ENCODE data around the gene ZNF334.

ZNF334 gene

DNA sequence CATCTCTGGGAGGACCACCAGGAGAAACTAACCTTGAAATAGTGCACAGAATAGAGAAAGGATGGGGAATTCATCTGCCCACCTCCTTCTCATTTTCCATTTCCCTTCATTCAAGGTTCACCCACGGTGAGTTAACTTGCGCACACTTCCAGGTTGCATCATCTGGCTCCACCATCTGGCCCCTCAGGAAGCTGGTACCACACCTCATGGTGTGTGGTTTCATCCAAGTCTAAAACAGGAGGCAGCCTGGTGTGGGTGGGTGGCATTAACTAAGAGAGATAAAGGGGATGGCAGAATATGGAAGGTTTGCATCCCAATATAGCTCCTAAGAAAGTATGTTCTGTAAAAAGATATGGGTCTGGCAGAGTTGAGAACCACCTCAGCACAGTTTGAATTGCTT, 3.8 kb downstream of the ZNF334 start:
- H3K4me3 ChIP-seq (ENCODE audit: low read depth, low read length), result no peak overlapping the region
- TF ChIP-seq, protein P1, sequence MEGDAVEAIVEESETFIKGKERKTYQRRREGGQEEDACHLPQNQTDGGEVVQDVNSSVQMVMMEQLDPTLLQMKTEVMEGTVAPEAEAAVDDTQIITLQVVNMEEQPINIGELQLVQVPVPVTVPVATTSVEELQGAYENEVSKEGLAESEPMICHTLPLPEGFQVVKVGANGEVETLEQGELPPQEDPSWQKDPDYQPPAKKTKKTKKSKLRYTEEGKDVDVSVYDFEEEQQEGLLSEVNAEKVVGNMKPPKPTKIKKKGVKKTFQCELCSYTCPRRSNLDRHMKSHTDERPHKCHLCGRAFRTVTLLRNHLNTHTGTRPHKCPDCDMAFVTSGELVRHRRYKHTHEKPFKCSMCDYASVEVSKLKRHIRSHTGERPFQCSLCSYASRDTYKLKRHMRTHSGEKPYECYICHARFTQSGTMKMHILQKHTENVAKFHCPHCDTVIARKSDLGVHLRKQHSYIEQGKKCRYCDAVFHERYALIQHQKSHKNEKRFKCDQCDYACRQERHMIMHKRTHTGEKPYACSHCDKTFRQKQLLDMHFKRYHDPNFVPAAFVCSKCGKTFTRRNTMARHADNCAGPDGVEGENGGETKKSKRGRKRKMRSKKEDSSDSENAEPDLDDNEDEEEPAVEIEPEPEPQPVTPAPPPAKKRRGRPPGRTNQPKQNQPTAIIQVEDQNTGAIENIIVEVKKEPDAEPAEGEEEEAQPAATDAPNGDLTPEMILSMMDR (IDR thresholded peaks at IDR 0.05; ENCODE audit: low read depth, low read length, missing control alignments), result no peak
- no peak for DNase-seq (ENCODE audit: low read depth)

DNA sequence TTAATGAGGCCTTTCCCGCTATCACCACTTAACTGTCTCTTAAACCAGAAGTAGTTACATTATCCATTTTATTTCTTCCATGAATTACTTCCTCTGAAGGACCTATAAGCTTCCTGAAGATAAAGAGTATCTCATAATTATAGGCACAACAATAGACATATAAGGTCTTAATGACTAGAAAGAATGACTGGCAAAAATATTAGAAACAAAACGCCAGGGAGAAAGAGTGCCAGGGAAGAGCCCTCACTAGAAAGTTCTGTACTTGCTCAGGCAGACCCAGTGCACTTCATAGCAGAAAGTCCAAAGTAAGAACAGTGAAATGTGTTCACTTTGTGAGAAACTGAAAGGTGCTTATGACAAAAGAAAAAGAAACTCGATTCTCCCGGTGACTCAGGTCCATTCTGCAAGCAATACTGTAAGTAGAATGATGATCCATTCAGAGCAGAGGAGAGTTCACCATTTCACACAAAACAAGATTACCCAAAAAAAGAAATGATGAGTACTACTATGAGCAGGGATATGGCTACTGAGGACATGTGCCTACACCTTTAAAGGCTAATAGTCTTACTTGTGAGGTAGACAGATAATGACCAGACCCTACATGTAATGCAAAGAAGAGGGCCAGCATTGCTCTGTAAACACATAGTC, 5.5 kb downstream of the ZNF334 start:
- TF ChIP-seq, protein P1 (IDR thresholded peaks at IDR 0.05; ENCODE audit: low read depth, low read length, missing control alignments), result no peak
- no peak for DNase-seq (ENCODE audit: low read depth)
- H3K4me3 ChIP-seq (ENCODE audit: low read depth, low read length), result no peak overlapping the region

- DNase-seq (ENCODE audit: low read depth), result no peak
- TF ChIP-seq, protein P1 (IDR thresholded peaks at IDR 0.05; ENCODE audit: low read depth, low read length, missing control alignments), result no peak
- no peak overlapping the region for H3K4me3 ChIP-seq (ENCODE audit: low read depth, low read length)
These were observed 7.9 kb downstream of the ZNF334 start for GRCh38 chr20:46505506-46505905.

GRCh38 chr20:46501961-46502360, 11.4 kb downstream of the ZNF334 start:
- no peak overlapping the region for H3K4me3 ChIP-seq (ENCODE audit: low read depth, low read length)
- TF ChIP-seq, protein P1 (IDR thresholded peaks at IDR 0.05; ENCODE audit: low read depth, low read length, missing control alignments), result no peak
- DNase-seq (ENCODE audit: low read depth), result no peak

DNA sequence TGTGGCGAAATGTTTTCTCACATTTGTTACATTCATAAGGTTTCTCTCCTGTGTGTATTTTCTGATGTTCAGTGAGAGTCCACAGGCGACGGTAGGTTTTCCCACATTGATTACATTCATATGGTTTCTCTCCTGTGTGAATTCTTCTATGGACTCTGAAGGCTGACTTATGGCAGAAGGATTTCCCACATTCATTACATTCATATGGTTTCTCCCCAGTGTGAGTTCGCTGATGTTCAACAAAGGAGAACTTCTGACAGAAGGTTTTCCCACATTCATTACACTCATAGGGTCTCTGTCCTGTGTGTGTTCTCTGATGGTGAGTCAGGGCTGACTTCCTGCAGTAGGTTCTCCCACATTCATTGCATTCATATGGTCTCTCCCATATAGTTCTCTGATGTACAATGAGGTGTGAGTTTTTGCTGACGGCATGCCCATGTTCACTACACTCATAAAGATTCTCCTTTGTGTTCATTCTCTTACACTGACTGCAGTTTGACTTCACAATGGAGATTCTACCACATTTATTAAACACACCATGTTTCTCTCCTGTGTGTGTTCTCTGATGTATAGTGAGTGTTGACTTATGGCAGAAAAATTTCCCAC, 11.9 kb downstream of the ZNF334 start:
- TF ChIP-seq, protein P1 (IDR thresholded peaks at IDR 0.05; ENCODE audit: low read depth, low read length, missing control alignments), result no peak
- H3K4me3 ChIP-seq (ENCODE audit: low read depth, low read length), result no peak overlapping the region
- DNase-seq (ENCODE audit: low read depth), result no peak

DNA sequence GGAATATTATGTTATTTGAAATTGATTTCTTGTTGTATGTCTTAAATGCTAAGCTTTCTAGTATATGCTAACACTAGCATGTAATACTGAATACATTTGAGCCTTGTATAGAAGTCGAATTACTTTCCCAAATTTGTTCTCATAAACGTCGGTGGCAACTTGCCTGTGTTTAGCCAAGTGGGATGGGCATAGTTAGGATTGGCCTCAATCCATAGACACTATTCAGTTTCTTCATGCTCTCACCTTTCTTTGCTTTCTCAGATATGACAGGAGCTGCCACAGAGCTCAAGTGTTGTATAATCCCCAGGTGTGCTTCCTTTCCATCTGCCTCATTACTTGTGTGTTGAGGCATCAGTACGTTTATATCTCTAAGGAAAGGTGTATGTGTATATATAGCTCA, 19.3 kb downstream of the ZNF334 start:
- TF ChIP-seq, protein P1 (IDR thresholded peaks at IDR 0.05; ENCODE audit: low read depth, low read length, missing control alignments), result no peak
- DNase-seq (ENCODE audit: low read depth), result no peak

DNA sequence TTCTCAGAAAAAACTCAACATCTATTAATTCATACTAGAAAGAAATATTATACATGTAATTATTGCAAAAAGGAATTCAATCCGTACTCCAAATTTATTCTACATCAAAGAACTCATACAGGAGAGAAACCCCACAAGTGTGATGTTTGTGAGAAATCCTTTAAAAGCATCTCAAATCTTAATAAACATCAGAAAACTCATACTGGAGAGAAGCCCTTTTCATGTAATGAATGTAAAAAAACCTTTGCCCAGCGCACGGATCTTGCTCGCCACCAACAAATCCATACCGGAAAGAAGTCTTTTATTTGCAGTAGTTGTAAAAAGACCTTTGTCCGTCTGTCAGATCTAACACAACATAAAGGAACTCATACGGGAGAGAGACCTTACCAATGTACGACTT, 22.0 kb downstream of the ZNF334 start:
- H3K4me3 ChIP-seq (ENCODE audit: low read depth, low read length), result no peak overlapping the region
- TF ChIP-seq, protein P1 (IDR thresholded peaks at IDR 0.05; ENCODE audit: low read depth, low read length, missing control alignments), result no peak

More for the DNA sequence above, 19.3 kb downstream of the ZNF334 start:
- H3K4me3 ChIP-seq (ENCODE audit: low read depth, low read length), result no peak overlapping the region

More for the DNA sequence above, 22.0 kb downstream of the ZNF334 start:
- no peak for DNase-seq (ENCODE audit: low read depth)
